Germinal center (tissue), 1 donor: ENCODE measurements around the gene SH3GL2.
"Not testable (repeated sequence)": the region's sequence is repeated elsewhere in the genome, so short reads cannot be mapped to it uniquely, and the experiment has no call there.

ENCODE experiments used
- DNase-seq: peaks from one replicate; pipeline ENCODE4 v3.0.0; 2012; ENCODE audit warnings: mixed read lengths, low spot score

SH3GL2 gene

GRCh38 chr9:17751486-17751885, 172.6 kb downstream of the SH3GL2 start:
- no peak for DNase-seq

- no peak for DNase-seq
These were observed 173.2 kb downstream of the SH3GL2 start for GRCh38 chr9:17752021-17752420.

DNA sequence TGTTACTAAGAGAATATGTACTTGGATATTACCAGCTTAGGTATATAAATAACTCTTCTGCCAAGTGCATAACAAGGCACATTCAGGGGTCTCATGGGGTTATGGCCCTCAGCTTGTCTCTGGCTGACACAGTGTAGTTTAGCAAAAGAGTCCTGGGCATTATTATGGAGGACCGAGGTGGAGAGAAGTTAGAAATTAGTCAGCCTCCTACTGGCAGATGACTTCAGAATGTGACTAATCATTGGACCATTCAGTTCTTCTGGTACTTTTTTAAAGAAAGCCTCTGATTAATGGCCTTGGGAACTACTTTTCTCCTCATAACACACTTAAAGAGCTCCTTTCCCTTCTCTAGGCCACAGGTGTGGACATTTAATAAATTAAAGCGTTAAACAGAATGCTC, 178.9 kb downstream of the SH3GL2 start:
- no peak for DNase-seq

DNA sequence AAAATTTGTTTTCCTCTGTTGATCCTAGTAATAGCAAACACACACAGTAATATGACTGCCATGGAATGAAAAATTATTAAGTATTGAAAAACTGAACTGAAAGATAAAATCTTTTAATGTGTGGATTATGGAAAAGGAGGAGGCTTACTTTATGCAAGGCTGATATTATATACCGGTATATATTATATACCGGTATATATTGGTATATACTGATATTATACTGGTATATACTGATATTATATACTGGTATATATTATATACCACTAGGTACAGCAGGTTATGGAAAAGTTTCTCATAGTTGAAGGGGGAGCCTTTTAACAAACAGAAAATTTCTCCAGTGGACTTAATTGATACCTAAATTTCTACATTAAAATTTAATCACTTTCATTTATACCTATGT, 181.4 kb downstream of the SH3GL2 start:
- DNase-seq, result no peak

DNA sequence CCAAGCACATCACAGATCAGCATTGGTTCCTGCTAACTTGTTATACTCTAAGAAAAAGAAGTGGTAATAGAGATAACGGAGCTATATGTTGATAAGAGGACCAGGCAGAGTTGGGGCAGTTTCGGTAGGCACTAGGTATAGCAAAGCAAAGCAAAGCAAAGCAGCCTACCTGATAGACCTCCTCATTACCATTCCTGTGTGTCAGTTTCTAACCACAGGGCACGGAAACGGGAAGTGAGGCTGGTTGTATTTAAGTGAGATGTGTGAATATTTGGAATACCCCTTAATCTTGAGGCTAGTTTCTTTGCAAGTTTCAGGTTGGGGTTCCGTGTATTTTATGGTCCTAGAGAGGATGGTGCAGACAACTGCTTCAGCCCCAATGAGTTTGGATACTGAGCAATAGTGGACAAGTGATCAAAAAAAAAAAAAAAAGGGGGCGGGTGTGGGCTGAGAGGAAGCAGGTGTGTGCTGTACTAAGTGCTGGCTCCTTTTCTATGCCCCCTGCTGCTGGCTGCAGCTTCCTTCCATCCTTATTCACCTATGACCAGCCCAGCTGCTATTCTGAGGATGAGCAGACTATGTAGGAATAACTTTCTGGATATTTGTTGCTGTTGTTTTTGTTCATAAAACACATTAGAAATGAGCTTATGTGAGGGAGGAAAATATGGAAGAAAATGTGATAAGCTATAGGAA, 183.3 kb downstream of the SH3GL2 start:
- DNase-seq, result no peak

- DNase-seq, result no peak
These were observed 185.4 kb downstream of the SH3GL2 start for GRCh38 chr9:17764306-17764705.

DNA sequence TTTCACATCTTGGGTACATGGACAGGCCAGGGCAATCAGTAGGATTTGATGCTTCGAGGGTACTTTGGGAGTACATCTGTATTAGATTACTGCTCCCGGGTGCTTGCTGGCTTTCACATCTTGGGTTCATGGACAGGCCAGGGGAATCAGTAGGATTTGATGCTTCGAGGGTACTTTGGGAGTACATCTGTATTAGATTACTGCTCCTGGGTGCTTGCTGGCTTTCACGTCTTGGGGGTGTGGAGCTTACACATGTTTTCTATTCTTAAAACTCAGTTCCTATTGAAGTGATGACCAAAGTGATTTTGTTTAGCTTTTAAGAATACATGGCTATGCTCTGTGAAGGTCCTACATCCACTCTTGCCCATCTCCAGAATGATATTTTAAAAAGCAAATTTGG, 186.3 kb downstream of the SH3GL2 start:
- not testable (repeated sequence) for DNase-seq

DNA sequence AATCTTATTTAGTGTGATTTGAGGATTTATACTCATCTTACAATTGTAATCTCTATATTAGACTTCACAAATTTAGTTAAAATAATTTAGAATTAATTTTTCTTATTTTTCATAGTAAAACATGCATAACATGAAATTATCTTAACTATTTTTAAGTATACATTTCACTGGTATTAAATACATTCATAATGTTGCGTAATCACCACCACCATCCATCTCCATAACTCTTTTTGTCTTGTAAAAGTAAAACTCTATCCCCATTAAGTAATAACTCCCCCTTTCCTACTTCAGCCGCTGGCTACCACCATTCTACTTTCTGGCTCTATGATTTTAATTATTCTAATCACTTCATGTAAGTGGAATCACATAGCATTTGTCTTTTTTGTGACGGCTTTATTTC, 193.4 kb downstream of the SH3GL2 start:
- no peak for DNase-seq

DNA sequence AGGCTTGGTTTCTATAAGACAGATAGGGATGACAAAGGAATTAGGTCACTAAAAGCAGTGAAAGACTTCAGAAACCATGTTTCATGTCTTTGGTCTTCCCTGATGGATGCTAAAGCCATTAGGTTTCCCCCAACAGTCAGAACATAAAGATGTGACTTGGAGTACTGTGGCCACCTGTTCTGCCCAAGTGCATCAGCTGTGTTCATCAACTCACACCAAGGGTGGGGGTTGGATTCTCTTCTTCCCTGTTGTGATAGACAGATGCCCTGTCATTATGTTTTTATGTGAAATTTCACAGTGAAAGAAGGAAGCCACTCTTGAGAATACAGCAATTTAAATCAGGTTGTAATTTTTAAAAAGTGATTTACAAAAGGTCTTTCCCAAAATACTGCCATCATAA, 196.8 kb downstream of the SH3GL2 start:
- no peak for DNase-seq

DNA sequence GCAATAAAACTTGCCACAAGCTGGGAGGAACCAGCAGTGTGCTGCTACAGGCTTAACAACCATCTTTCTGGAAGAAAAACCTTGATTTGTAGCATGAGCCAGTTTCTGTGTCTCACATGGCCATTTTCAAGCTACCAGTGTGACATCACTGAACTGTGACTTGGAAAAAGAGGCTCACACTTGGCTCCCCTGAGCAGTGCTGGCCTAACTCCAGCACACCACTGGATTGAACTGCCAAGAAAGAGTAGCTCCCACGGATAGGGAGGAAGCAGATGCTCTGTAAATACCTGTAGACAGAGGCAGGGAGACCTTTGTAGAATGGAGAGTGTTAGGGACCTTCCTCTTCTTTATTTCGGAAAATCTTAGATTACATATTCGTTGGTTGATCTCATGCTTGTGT, 197.9 kb downstream of the SH3GL2 start:
- DNase-seq, result no peak

DNA sequence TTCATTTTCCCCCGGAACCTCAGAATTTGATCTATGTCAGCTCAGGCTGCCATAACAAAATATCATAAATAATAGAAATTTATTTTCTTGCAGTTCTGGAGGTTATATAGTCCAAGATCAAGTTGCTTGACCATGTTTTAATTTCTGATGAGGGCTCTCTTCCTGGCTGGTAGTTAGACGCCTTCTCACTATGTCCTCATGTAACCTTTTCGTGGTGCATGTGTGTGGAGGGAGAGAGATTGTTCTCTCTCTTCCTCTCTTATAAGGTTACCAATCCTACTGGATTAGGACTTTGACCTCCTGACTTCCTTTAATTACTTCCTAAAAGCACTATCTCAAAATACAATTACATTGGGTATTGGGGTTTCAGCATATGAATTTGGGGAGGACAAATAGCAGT, 198.6 kb downstream of the SH3GL2 start:
- DNase-seq, result no peak

DNA sequence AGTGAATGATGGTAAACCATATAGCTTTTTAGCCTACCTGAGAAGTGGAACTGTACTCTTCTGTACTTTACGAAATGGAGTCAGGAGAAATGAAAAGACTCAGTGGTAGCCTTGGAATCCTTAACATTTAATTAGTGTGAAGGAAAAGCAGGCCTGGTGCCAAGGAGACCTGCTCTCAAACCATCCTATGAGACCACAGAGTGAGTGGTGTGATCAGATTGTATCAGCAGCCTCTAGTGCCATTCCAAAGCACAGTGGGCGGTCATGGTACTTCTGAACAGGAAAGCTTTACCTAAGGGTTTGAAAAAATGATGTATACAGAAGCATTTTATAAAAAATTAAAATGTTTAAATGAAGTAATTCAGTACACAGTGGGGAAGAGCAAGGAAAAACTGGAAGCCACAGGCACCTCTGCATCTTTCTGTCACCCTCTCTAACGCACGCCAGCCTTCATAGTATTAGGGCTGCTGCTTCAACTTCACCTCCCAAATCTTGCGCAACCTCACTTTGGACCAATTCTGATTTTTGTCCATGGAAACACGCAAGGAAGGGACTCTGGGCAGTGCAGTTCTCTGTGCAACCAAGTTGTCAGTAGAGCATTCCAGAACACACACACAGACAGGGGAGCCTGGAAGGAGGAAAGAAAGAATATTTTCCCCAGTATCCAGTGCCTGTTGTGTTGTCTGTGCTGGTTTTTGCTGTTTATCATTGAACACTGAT, 203.7 kb downstream of the SH3GL2 start:
- DNase-seq, result no peak

DNA sequence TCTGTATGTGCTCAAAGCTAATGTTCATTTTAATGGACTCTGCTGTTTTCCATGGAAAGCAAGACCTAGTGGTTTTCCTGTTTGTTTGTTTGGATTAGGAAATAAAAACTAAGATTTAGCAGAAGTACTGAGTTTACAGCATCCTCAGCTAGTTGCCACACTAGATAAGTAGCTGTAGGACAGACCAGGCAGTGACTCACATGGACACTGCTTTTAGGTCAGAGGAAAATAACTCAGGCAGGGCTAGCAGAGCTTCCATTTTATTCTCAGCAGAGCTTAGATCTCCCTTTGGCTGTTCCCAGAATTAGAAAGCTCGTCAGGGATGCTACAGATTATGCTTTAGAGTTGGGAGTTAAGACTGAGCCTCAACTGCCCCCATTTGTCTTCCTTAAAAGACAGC, 204.4 kb downstream of the SH3GL2 start:
- DNase-seq, result no peak

DNA sequence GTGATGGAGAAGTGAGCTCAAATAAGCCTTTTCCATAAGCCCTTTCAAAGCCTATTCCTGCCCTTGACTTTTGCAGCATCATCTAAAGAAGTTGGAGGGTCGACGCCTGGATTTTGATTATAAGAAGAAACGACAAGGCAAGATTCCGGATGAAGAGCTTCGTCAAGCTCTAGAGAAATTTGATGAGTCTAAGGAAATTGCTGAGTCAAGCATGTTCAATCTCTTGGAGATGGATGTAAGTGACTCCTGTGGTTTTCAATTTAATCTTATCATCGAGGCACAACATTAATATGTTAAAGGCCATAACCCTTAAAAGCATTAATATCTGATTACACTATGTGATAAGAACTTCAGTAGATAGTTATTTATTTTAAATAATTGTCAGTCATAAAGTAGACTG, 210.4 kb downstream of the SH3GL2 start:
- DNase-seq, result no peak

DNA sequence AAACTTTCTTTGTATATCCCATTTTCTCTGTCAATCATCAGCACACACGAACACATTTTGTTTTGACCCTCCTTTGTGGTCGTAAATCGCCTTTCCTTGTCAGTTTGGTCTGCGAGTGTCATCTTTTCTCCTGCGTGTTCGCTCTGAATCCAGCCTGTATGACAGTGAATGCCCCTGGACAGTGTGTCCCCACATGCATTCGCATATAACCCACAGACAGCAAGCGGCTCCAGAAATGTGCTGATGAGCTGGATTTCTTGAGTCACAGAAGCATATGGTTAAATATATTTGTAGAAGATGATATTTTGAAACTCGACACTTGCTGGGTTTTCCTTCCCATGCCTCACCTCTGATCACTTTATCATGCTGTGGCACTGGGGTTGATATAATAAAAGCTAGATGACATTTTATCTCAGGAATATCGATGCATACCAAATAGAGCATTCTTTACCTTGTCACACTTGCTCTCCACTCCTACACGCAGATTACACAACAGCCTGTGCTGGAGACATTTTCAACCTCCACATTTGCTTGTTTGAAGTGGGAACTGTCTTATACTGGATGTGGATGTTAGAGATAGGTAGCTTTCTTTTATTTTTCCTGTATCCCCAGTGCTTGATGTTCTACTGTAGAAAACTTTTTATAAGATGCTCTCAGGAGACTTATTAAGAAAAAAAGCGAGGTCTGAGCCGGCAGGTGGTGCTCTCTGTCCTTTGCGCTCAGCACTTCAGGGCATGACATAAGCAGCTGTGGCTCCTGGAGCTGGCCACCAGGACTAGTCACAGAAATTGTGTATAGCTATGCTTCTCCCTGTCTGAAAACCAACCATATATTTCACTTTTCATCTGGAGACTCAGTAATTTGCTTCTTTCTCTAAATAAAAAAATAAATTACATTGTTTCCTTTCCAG, 215.1 kb downstream of the SH3GL2 start:
- DNase-seq, result no peak

GRCh38 chr9:17795744-17796143, 216.9 kb downstream of the SH3GL2 start:
- DNase-seq, result no peak

DNA sequence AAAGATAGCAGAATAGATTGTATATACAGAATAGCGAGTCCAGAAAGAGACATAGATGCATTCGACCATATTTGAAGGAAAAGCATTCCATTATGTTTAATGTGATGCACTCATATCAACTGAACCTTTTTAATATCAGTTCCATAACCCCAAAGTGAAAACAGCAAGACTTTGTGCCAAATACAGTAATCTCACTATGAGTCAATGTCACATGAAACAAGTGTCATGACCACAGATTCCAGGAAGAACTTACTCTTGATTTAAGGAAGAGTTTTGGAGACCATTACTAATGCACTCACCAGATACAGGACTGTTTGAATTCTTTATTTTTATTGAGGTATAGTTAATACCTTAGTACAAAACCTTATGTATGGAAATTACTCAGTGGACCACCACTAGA, 220.5 kb downstream of the SH3GL2 start:
- DNase-seq, result no peak

DNA sequence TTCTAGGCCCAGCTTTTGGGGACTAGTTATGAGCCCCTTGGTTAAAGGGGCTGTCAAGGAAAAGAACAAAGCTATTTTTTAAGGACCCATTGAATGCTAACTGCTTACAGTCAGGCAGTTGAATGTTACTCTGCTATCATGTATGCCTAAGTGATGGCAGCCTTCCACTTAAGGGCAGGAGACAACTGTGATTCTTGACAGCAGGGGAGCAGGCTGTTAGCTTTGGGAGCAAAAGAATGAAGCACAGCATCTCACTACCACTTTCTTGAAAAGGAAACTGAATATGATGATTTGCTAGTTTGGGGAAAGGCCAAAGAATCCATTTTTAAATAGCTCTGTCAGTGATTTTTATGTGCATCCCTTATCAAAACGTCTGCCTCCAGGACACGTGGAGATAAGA, 221.6 kb downstream of the SH3GL2 start:
- no peak for DNase-seq

DNA sequence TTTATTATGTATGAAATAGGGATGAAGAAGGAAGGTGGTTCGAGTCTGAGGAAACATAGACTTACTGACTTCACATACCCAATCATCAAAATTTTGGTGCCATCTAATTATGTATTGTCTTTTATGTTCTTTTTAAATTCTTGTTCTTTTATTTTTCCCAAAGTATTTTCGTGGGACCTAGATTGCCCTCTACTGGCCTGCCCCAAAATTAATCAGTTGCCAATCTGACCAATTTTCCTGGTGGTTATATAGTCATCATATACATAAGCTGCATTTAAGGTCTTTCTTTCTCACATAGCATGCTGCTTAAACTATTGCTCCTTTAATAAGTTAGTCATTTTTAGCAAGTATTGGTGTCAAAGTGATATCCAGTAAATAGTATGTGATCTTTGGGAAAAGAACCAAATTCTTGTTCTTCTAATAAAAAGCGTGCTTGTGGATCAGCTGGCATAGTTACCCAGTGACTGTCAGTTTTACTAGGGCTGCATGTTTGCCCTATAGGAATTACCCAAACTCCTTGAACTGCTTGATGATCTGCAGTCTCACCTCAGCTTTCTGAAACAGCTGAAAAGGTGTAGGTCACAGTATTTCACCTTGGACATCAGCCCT, 223.5 kb downstream of the SH3GL2 start:
- no peak for DNase-seq

- DNase-seq, result no peak
These were observed 228.9 kb downstream of the SH3GL2 start for GRCh38 chr9:17807613-17808282.

DNA sequence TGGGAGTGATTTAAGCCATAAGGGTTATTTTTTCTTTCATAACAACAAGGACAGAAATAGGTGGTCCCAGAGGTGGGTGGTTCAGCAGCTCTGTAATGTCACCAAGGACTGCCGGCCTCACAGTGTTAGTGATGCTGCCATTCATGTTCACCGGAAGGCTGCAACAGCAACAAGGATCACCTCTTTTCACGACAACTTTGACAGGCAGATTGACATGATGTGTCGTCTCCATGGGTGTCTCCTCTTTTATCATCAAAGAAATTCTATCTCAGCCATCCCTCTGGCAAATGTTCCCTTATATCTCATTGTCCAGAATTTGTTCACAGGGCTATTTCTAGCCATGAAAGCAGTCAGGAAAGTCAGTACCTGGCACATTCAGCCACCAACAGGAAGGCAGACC, 231.5 kb downstream of the SH3GL2 start:
- DNase-seq, result no peak
